Thyroid gland (tissue), 4 donors: ENCODE measurements around the gene AKAP5.

ENCODE experiments used
- POLR2A ChIP-seq, 2 donors: fragments of 450-650 bp; IDR thresholded peaks; one replicate each; pipeline ENCODE4 v1.6.1; 2017; ENCODE audit warnings: antibody characterized with exemption in 2 of 2, mild to moderate bottlenecking in 2 of 2, moderate library complexity in 1 of 2
- TF ChIP-seq, protein P1 (sequence below), 6 experiments: fragments of 200-600 bp in 3 of 6; fragments of 450-650 bp in 3 of 6; sonication (generic) in 3 of 6; IDR thresholded peaks; one replicate each; pipeline ENCODE4 v1.5.1; 2016 to 2019; ENCODE audit warnings: antibody characterized with exemption in 6 of 6, mild to moderate bottlenecking in 2 of 6, inconsistent platforms in 1 of 6, moderate library complexity in 1 of 6

GRCh38 chr14:64422005-64422404, 43.3 kb upstream of the AKAP5 start:
- TF ChIP-seq, protein P1, sequence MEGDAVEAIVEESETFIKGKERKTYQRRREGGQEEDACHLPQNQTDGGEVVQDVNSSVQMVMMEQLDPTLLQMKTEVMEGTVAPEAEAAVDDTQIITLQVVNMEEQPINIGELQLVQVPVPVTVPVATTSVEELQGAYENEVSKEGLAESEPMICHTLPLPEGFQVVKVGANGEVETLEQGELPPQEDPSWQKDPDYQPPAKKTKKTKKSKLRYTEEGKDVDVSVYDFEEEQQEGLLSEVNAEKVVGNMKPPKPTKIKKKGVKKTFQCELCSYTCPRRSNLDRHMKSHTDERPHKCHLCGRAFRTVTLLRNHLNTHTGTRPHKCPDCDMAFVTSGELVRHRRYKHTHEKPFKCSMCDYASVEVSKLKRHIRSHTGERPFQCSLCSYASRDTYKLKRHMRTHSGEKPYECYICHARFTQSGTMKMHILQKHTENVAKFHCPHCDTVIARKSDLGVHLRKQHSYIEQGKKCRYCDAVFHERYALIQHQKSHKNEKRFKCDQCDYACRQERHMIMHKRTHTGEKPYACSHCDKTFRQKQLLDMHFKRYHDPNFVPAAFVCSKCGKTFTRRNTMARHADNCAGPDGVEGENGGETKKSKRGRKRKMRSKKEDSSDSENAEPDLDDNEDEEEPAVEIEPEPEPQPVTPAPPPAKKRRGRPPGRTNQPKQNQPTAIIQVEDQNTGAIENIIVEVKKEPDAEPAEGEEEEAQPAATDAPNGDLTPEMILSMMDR (IDR thresholded peaks at IDR 0.05) = no peak
- no peak for TF ChIP-seq POLR2A (IDR thresholded peaks at IDR 0.05)
